WTC11 (cell line): ENCODE data around the gene ATP2B2.

ENCODE experiments used
- ELF4 ChIP-seq: sonication (generic); formaldehyde crosslinking; IDR thresholded peaks from 2 replicates; pipeline ENCODE4 v1.8.1; 2022; ENCODE audit warnings: low read depth, mild to moderate bottlenecking, moderate library complexity, missing genetic modification reagents
- TF ChIP-seq, protein P1 (sequence below): fragments of 200-600 bp; IDR thresholded peaks from 2 replicates; pipeline ENCODE4 v1.8.0; 2022; ENCODE audit warnings: antibody characterized with exemption

DNA sequence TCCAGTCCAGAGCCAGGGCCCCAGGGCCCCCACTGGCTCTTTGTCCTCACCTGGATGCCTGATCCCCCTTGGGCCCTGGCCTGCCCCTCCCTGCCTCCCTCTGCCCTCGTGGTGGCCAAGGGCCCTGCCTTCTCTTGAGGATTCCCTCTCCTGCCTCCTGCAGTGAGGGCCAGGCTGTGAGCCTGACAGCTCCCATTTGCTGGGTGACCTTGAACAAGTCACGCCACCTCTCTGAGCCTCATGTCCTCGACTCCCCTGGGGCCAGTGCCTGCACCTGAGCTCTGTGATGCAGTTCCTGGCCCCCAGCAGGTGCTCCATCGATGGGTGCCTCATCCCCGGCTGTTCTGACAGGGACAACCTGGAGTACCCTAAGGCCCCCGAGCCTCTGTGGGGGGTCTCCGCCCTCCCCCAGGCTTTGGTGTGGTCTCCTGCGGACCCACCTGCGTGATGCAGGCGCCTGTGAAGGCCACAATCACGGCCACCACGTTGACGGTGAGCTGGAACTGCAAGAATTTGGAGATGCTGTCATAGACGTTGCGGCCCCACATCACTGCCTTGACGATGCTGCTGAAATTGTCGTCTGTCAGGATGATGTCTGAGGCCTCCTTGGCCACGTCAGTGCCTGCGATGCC lies 160.3 kb downstream of the ATP2B2 start:
- TF ChIP-seq, protein P1, sequence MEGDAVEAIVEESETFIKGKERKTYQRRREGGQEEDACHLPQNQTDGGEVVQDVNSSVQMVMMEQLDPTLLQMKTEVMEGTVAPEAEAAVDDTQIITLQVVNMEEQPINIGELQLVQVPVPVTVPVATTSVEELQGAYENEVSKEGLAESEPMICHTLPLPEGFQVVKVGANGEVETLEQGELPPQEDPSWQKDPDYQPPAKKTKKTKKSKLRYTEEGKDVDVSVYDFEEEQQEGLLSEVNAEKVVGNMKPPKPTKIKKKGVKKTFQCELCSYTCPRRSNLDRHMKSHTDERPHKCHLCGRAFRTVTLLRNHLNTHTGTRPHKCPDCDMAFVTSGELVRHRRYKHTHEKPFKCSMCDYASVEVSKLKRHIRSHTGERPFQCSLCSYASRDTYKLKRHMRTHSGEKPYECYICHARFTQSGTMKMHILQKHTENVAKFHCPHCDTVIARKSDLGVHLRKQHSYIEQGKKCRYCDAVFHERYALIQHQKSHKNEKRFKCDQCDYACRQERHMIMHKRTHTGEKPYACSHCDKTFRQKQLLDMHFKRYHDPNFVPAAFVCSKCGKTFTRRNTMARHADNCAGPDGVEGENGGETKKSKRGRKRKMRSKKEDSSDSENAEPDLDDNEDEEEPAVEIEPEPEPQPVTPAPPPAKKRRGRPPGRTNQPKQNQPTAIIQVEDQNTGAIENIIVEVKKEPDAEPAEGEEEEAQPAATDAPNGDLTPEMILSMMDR = no peak
- no peak for TF ChIP-seq ELF4 (CRISPR knock-in tag)
